GM21390 (cell line): ENCODE data around the gene GTF2E1.

Experiments used
- ATAC-seq: cut with Tn5 transposase; IDR thresholded peaks from one replicate; pipeline ENCODE4 v1.9.1; 2021; ENCODE audit not compliant: unreplicated experiment

The GTF2E1 gene

GRCh38 chr3:120796976-120797375 lies 54.4 kb downstream of the GTF2E1 start:
- no peak for ATAC-seq

- no peak for ATAC-seq
These were observed 55.3 kb downstream of the GTF2E1 start for GRCh38 chr3:120797857-120798256.

GRCh38 chr3:120798346-120798745 lies 55.8 kb downstream of the GTF2E1 start:
- no peak for ATAC-seq

- no peak for ATAC-seq
These were observed 58.1 kb downstream of the GTF2E1 start for GRCh38 chr3:120800625-120801024.

GRCh38 chr3:120801484-120801883 lies 58.9 kb downstream of the GTF2E1 start:
- peak; percentile 71 for ATAC-seq

GRCh38 chr3:120802916-120803315 lies 60.4 kb downstream of the GTF2E1 start:
- no peak for ATAC-seq

- ATAC-seq, result no peak
These were observed 74.2 kb downstream of the GTF2E1 start for GRCh38 chr3:120816728-120817127.

GRCh38 chr3:120820748-120821147 lies 78.2 kb downstream of the GTF2E1 start:
- no peak for ATAC-seq

GRCh38 chr3:120821426-120821825 lies 78.9 kb downstream of the GTF2E1 start:
- no peak for ATAC-seq

GRCh38 chr3:120823156-120823555 lies 80.6 kb downstream of the GTF2E1 start:
- no peak for ATAC-seq

GRCh38 chr3:120824613-120825012 lies 82.1 kb downstream of the GTF2E1 start:
- ATAC-seq, result no peak

- no peak for ATAC-seq
These were observed 86.3 kb downstream of the GTF2E1 start for GRCh38 chr3:120828796-120829195.

GRCh38 chr3:120831066-120831465 lies 88.5 kb downstream of the GTF2E1 start:
- ATAC-seq, result no peak
